Body of pancreas (tissue), 4 donors: ENCODE data around the gene TRPM3. TPM values are rescaled to one million over a fixed set of nuclear protein-coding genes. Genes with fewer than 3 reads are reported as not detected.
A peak's percentile ranks its signal among the peaks of the same experiment; 100 is the strongest.

Experiments
- ATAC-seq: fragments of 150-250 bp; one replicate; pipeline ENCODE4 v1.9.1; 2016
- DNase-seq, 4 donors: peaks; one replicate each; pipeline ENCODE4 v3.0.0-alpha.2; 2019
- H3K27ac ChIP-seq, 4 donors: fragments of 200-600 bp; sonication (generic); 1 replicate in 3 of 4; 2 replicates in 1 of 4; pipeline versions ENCODE4 v1.5.1 to v1.6.1; 2016 to 2019; ENCODE audit warnings: mild to moderate bottlenecking in 1 of 4, mixed read lengths in 1 of 4, moderate library complexity in 1 of 4
- H3K27me3 ChIP-seq, 2 donors: fragments of 200-600 bp; sonication (generic); one replicate each; pipeline ENCODE4 v1.6.0; 2016; ENCODE audit warnings: mild to moderate bottlenecking in 1 of 2
- H3K36me3 ChIP-seq, 2 donors: fragments of 200-600 bp; sonication (generic); replicated peaks in 1 of 2; 2 replicates each; pipeline ENCODE4 v1.5.1; 2016; ENCODE audit warnings: low read depth in 2 of 2; ENCODE audit not compliant: insufficient read depth in 1 of 2
- H3K4me1 ChIP-seq: fragments of 200-600 bp; sonication (generic); one replicate; pipeline ENCODE4 v1.6.0; 2016
- H3K4me3 ChIP-seq, 2 donors: fragments of 200-600 bp; sonication (generic); 1 replicate in 1 of 2; 2 replicates in 1 of 2; pipeline ENCODE4 v1.5.1; 2016 to 2019
- H3K9me3 ChIP-seq, 3 donors: fragments of 200-600 bp; sonication (generic); 1 replicate in 2 of 3; 2 replicates in 1 of 3; pipeline ENCODE4 v1.5.1; 2016
- CTCF ChIP-seq, 7 experiments: fragments of 450-650 bp in 4 of 7; fragments of 200-600 bp in 3 of 7; sonication (generic) in 3 of 7; IDR thresholded peaks; one replicate each; pipeline ENCODE4 v1.5.1; 2016 to 2019; ENCODE audit warnings: antibody characterized with exemption in 7 of 7
- POLR2A ChIP-seq, 3 donors: fragments of 450-650 bp; IDR thresholded peaks; one replicate each; pipeline ENCODE4 v1.6.1; 2016; ENCODE audit warnings: antibody characterized with exemption in 3 of 3, mild to moderate bottlenecking in 2 of 3
- WGBS, 2 donors: methylation state at CpG; one replicate each; pipeline ENCODE4 v1.1.5; 2017; 5-methylcytosine and 5-hydroxymethylcytosine counted together
- intact Hi-C: fragments of 100-400 bp; cut with DNase I; formaldehyde crosslinking; loops from one replicate; pipeline ENCODE4 v1.15.1; 2023
- total RNA-seq, 2 donors: library from RNA; depleted of rRNA; stranded (reverse); fragments of >200 nt; gene quantifications; one replicate each; pipeline ENCODE4 v1.1.0, GENCODE V29; 2016

TRPM3 gene
- total RNA-seq, 2 donors from 2014 or later = 0.78 to 1.3 TPM

DNA sequence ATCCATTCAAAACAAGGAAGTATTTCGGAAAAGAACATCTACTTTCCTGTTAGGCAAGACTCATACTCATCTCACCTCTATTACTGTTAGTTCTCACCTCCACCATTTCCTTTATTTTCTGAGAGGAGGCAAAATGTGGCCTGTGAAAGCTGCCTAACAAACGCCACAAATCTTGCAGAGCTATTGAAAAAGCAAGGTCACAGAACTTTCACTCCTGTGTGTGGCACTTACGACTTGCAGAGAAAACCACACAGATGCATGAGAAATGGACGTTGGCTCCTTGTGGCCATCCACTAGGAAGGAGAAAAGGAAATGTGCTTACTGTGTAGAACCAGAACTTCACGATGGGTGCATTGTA lies 511.2 kb downstream of the TRPM3 start:
- Histone ChIP-seq H3K27me3 (no peaks in the 10 kb centered on the region), H3K27ac (no peak overlapping the region), H3K4me3 (no peak overlapping the region), H3K36me3 (no peaks in the 10 kb centered on the region), H3K9me3 (no peaks in the 10 kb centered on the region), H3K4me1 (no peaks in the 10 kb centered on the region)
- intact Hi-C loops = loop anchor here (10.0 kb wide), 1 partner anchor 635 kb away; no protein-coding TSS in a partner anchor
- WGBS, 2 donors = 85 to 90% methylated on average over 5 of the region's 5 CpGs
- no peak for DNase-seq
- no peak for TF ChIP-seq CTCF (IDR thresholded peaks at IDR 0.05)
- no peak for TF ChIP-seq POLR2A (IDR thresholded peaks at IDR 0.05)
- ATAC-seq = no peak

DNA sequence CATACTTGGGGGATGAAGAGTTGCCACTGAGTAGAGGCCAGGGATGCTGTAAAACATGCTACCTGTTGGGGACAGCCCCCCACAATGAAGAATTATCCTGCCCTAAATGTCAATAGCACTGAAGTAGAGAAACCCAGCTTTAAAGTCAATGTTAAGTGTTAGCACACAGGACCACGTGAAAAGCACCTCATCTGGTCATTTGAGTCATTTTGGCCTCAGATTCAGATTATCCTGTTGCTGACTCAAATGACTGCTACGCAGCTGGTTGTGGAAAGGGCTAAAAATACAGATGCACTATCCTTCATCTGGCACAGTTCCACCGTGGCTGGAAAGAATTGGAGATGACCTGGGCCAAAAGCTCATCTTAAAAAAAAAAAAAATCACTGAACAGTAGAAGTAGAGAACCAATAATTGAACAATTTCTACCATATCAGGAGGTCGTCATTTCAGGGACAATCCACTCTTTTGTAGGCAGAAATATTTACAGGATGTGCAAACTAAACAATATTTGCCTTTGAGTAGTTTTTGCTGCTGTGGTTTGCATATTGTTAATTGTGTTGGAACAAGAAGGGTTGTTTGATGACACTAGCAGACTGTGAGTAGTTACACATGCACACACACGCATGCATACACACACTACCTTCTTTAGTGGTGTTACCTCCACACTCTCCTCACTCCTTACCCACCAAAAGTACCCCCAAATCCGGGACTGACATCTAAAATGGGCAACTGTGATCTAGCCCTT lies 511.7 kb downstream of the TRPM3 start:
- Histone ChIP-seq H3K9me3 (no peaks in the 10 kb centered on the region), H3K4me1 (no peaks in the 10 kb centered on the region), H3K27me3 (no peaks in the 10 kb centered on the region), H3K27ac (no peak overlapping the region), H3K36me3 (no peaks in the 10 kb centered on the region), H3K4me3 (no peak overlapping the region)
- DNase-seq (peak in 3 of 4 donors; percentile 28 to 43 (median 41)), ATAC-seq (no peak)
- TF ChIP-seq CTCF (IDR thresholded peaks at IDR 0.05) = no peak
- no peak for TF ChIP-seq POLR2A (IDR thresholded peaks at IDR 0.05)
- 46 to 54% methylated on average over 6 of the region's 6 CpGs for WGBS, 2 donors
- intact Hi-C loops = loop anchor here (10.0 kb wide), 2 partner anchors 275 to 635 kb away; no protein-coding TSS in a partner anchor

GRCh38 chr9:70609011-70609410 lies 512.4 kb downstream of the TRPM3 start:
- no peak for ATAC-seq
- WGBS, 2 donors = 58 to 61% methylated on average over 2 of the region's 2 CpGs
- Histone ChIP-seq H3K36me3 (no peaks in the 10 kb centered on the region), H3K9me3 (no peaks in the 10 kb centered on the region), H3K27me3 (no peaks in the 10 kb centered on the region), H3K27ac (no peak overlapping the region), H3K4me3 (no peak overlapping the region), H3K4me1 (no peaks in the 10 kb centered on the region)
- TF ChIP-seq CTCF (IDR thresholded peaks at IDR 0.05) (no peak), POLR2A (IDR thresholded peaks at IDR 0.05) (no peak)
- intact Hi-C loops = loop anchor here (10.0 kb wide), 1 partner anchor 274 kb away; no protein-coding TSS in a partner anchor
- no peak for DNase-seq

DNA sequence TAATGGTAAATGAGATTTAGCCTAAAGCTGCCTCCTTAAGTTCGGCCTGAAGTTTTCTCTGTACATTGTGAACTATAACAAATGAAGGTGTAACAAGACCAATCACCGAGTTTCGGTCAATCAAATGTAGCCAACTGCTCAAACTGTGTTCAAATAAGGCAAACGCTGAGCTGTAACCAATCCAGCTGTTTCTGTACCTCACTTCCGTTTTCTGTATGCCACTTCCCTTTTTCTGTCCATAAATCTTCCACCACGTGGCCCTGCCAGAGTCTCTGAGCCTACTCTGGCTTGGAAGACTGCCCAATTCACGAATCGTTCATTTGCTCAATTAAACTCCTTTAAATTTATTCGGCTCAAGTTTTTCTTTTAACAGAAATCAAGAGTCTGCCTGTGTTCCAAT lies 513.5 kb downstream of the TRPM3 start:
- WGBS, 2 donors = 53 to 71% methylated on average over 9 of the region's 9 CpGs
- no peak overlapping the region for H3K27ac ChIP-seq
- intact Hi-C loops = loop anchor here (10.0 kb wide), 1 partner anchor 273 kb away; no protein-coding TSS in a partner anchor
- ATAC-seq (no peak), DNase-seq (peak in 1 of 4 donors; percentile 44)
- no peaks in the 10 kb centered on the region for H3K36me3 ChIP-seq
- H3K9me3 ChIP-seq = no peaks in the 10 kb centered on the region
- H3K4me1 ChIP-seq = no peaks in the 10 kb centered on the region
- no peak overlapping the region for H3K4me3 ChIP-seq
- TF ChIP-seq POLR2A (IDR thresholded peaks at IDR 0.05) = no peak
- TF ChIP-seq CTCF (IDR thresholded peaks at IDR 0.05) = no peak
- H3K27me3 ChIP-seq = no peaks in the 10 kb centered on the region

- Histone ChIP-seq H3K27me3 (no peaks in the 10 kb centered on the region), H3K27ac (no peak overlapping the region), H3K9me3 (no peaks in the 10 kb centered on the region), H3K4me3 (no peak overlapping the region), H3K4me1 (peaks cover 4% of the 10 kb centered on the region), H3K36me3 (no peaks in the 10 kb centered on the region)
- DNase-seq = no peak
- intact Hi-C loops = loop anchor here (10.0 kb wide), 1 partner anchor 273 kb away; no protein-coding TSS in a partner anchor
- no peak for ATAC-seq
- TF ChIP-seq POLR2A (IDR thresholded peaks at IDR 0.05) (no peak), CTCF (IDR thresholded peaks at IDR 0.05) (no peak)
- WGBS, 2 donors = 80 to 88% methylated on average over 5 of the region's 5 CpGs
Measured at GRCh38 chr9:70607329-70607728, 514.1 kb downstream of the TRPM3 start.
